A549 (cell line): ENCODE results near the gene BCR.

Experiments
- BHLHE40 ChIP-seq: IDR thresholded peaks from 2 replicates; pipeline ENCODE4 v1.6.1; 2012; ENCODE audit warnings: low read depth, low read length, inconsistent platforms
- EP300 ChIP-seq, 2 experiments: fragments of >200 bp; sonication (Bioruptor Twin); formaldehyde crosslinking; IDR thresholded peaks; 2 replicates in 1 of 2; 3 replicates in 1 of 2; pipeline ENCODE4 v1.6.1; 2016 to 2017
- JUNB ChIP-seq: fragments of >200 bp; sonication (Bioruptor Twin); formaldehyde crosslinking; IDR thresholded peaks from 2 replicates; pipeline ENCODE4 v1.6.1; 2016
- MYC ChIP-seq: IDR thresholded peaks from 2 replicates; pipeline ENCODE4 v1.6.1; 2012; ENCODE audit warnings: mild to moderate bottlenecking, inconsistent platforms, low read length, improper control_type of control experiment, borderline replicate concordance
- RAD21 ChIP-seq, 2 experiments: fragments of >200 bp in 1 of 2; sonication (Bioruptor Twin) in 1 of 2; formaldehyde crosslinking in 1 of 2; IDR thresholded peaks in 1 of 2; conservative IDR thresholded peaks in 1 of 2; 2 replicates in 1 of 2; 3 replicates in 1 of 2; pipeline ENCODE4 v1.6.1; 2012 to 2018; ENCODE audit warnings: inconsistent platforms in 1 of 2
- TF ChIP-seq, protein P1 (sequence below): fragments of >200 bp; sonication (Bioruptor Twin); formaldehyde crosslinking; IDR thresholded peaks from 3 replicates; pipeline ENCODE4 v1.5.1; 2016
- TF ChIP-seq, protein P2 (sequence below): IDR thresholded peaks from 2 replicates; pipeline ENCODE4 v1.6.1; 2012

DNA sequence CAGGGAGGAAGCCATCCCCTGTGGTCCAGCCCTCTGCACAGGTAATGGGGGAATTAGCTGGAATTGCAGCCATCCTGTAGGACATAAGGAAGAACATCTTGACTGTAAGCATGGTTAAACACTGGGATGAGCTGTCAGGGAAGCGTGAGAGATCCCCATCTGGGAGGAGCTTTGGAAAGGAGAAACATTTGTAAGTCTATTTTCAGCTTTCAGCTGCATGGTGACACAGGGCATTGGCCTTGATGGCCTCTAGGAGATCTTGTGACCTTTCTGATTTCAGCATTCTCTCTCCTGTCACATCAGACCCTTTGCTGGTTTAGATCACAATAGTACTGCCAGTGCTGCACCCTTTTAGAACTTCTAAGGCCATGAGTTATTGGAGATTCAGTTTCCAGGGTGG, 47.1 kb downstream of the BCR start:
- no peak for TF ChIP-seq BHLHE40
- TF ChIP-seq, protein P1, sequence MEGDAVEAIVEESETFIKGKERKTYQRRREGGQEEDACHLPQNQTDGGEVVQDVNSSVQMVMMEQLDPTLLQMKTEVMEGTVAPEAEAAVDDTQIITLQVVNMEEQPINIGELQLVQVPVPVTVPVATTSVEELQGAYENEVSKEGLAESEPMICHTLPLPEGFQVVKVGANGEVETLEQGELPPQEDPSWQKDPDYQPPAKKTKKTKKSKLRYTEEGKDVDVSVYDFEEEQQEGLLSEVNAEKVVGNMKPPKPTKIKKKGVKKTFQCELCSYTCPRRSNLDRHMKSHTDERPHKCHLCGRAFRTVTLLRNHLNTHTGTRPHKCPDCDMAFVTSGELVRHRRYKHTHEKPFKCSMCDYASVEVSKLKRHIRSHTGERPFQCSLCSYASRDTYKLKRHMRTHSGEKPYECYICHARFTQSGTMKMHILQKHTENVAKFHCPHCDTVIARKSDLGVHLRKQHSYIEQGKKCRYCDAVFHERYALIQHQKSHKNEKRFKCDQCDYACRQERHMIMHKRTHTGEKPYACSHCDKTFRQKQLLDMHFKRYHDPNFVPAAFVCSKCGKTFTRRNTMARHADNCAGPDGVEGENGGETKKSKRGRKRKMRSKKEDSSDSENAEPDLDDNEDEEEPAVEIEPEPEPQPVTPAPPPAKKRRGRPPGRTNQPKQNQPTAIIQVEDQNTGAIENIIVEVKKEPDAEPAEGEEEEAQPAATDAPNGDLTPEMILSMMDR, result no peak
- no peak for TF ChIP-seq RAD21 (conservative IDR thresholded peaks at IDR 0.05 in 1 of 2, IDR thresholded peaks at IDR 0.05 in 1 of 2)
- TF ChIP-seq, protein P2, sequence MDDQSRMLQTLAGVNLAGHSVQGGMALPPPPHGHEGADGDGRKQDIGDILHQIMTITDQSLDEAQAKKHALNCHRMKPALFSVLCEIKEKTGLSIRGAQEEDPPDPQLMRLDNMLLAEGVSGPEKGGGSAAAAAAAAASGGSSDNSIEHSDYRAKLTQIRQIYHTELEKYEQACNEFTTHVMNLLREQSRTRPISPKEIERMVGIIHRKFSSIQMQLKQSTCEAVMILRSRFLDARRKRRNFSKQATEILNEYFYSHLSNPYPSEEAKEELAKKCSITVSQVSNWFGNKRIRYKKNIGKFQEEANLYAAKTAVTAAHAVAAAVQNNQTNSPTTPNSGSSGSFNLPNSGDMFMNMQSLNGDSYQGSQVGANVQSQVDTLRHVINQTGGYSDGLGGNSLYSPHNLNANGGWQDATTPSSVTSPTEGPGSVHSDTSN, result no peak
- TF ChIP-seq EP300 (IDR thresholded peaks at IDR 0.05), result no peak
- TF ChIP-seq JUNB, result no peak
- TF ChIP-seq MYC, result no peak
